Measurements from ENCODE around the gene CD8B2. TPM values are rescaled to one million over a fixed set of nuclear protein-coding genes. Genes with fewer than 3 reads are reported as not detected.

CD8B2 gene
- total and polyA plus RNA-seq, 2 of the 13 experiments (the other 11 are each of a cell fraction or from before 2014, with no cell fraction given) = not detected

DNA sequence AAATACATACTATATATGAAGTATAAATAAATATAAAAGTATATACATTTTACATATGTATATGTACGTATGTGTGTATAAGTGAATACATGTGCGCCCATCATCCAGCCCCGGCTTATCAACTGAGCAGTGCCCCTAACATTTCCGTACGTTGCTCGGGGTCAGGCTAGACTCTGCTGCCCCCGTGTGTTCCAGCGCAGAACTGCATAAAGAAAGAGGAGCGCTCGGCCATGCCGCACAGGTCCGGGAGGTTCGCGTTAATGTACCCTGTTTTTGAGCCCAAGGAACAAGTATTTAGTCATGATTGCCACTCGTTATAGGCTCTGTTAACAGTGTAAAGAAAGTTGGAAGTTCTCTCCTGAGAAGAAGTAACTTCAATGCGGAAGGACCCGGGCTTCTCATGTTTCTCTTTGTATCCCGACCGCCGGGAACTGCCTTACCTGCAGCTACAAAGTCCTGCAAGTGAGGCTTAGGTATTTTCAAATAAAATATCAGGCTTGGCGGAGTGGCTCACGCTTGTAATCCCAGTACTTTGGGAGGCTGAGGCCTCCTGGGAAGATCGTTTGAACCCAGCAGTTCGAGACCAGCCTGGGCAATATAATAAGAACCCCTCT, 55.7 kb downstream of the CD8B2 start (continued):
- TF ChIP-seq, protein P1, sequence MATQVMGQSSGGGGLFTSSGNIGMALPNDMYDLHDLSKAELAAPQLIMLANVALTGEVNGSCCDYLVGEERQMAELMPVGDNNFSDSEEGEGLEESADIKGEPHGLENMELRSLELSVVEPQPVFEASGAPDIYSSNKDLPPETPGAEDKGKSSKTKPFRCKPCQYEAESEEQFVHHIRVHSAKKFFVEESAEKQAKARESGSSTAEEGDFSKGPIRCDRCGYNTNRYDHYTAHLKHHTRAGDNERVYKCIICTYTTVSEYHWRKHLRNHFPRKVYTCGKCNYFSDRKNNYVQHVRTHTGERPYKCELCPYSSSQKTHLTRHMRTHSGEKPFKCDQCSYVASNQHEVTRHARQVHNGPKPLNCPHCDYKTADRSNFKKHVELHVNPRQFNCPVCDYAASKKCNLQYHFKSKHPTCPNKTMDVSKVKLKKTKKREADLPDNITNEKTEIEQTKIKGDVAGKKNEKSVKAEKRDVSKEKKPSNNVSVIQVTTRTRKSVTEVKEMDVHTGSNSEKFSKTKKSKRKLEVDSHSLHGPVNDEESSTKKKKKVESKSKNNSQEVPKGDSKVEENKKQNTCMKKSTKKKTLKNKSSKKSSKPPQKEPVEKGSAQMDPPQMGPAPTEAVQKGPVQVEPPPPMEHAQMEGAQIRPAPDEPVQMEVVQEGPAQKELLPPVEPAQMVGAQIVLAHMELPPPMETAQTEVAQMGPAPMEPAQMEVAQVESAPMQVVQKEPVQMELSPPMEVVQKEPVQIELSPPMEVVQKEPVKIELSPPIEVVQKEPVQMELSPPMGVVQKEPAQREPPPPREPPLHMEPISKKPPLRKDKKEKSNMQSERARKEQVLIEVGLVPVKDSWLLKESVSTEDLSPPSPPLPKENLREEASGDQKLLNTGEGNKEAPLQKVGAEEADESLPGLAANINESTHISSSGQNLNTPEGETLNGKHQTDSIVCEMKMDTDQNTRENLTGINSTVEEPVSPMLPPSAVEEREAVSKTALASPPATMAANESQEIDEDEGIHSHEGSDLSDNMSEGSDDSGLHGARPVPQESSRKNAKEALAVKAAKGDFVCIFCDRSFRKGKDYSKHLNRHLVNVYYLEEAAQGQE (IDR thresholded peaks at IDR 0.05; ENCODE audit: borderline replicate concordance in 1 of 2, low read depth in 1 of 2, low read length in 2 of 2) = no peak
- TF ChIP-seq ZNF24 (IDR thresholded peaks at IDR 0.05) (0 out of 2 replicates have a peak, but pooled peaks have one; percentile 30), ZNF205 (CRISPR knock-in tag; IDR thresholded peaks at IDR 0.05) (0 out of 2 replicates have a peak, but pooled peaks have one; percentile 45), ZMYM4 (CRISPR knock-in tag; IDR thresholded peaks at IDR 0.05) (peak; percentile 44; the same call in 1 of the 2 replicates), LCORL (IDR thresholded peaks at IDR 0.05) (no peak), LCORL (CRISPR knock-in tag; IDR thresholded peaks at IDR 0.05) (0 out of 2 replicates have a peak, but pooled peaks have one; percentile 30), NR2F1 (CRISPR knock-in tag; IDR thresholded peaks at IDR 0.05) (0 out of 4 replicates have a peak, but pooled peaks of 1 of the 2 experiments have one; percentile 33), CCDC6 (CRISPR knock-in tag; IDR thresholded peaks at IDR 0.05) (0 out of 2 replicates have a peak, but pooled peaks have one; percentile 41), HOXA5 (CRISPR knock-in tag; IDR thresholded peaks at IDR 0.05) (0 out of 2 replicates have a peak, but pooled peaks have one; percentile 59), SMAD3 (CRISPR knock-in tag; IDR thresholded peaks at IDR 0.05) (0 out of 2 replicates have a peak, but pooled peaks have one; percentile 27), ZEB1 (IDR thresholded peaks at IDR 0.05; ENCODE audit: insufficient replicate concordance, low read depth) (peak; percentile 37), XRCC5 (optimal IDR thresholded peaks at IDR 0.05; ENCODE audit: low read length) (peak; percentile 89), ZNF12 (CRISPR knock-in tag; IDR thresholded peaks at IDR 0.05) (0 out of 2 replicates have a peak, but pooled peaks have one; percentile 23)
- TF ChIP-seq, protein P2, sequence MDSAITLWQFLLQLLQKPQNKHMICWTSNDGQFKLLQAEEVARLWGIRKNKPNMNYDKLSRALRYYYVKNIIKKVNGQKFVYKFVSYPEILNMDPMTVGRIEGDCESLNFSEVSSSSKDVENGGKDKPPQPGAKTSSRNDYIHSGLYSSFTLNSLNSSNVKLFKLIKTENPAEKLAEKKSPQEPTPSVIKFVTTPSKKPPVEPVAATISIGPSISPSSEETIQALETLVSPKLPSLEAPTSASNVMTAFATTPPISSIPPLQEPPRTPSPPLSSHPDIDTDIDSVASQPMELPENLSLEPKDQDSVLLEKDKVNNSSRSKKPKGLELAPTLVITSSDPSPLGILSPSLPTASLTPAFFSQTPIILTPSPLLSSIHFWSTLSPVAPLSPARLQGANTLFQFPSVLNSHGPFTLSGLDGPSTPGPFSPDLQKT (CRISPR knock-in tag; IDR thresholded peaks at IDR 0.05; ENCODE audit: borderline replicate concordance) = no peak
- TF ChIP-seq, protein P3, sequence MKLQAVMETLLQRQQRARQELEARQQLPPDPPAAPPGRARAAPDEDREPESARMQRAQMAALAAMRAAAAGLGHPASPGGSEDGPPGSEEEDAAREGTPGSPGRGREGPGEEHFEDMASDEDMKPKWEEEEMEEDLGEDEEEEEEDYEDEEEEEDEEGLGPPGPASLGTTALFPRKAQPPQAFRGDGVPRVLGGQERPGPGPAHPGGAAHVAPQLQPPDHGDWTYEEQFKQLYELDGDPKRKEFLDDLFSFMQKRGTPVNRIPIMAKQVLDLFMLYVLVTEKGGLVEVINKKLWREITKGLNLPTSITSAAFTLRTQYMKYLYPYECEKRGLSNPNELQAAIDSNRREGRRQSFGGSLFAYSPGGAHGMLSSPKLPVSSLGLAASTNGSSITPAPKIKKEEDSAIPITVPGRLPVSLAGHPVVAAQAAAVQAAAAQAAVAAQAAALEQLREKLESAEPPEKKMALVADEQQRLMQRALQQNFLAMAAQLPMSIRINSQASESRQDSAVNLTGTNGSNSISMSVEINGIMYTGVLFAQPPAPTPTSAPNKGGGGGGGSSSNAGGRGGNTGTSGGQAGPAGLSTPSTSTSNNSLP (IDR thresholded peaks at IDR 0.05; ENCODE audit: low read depth, low read length) = no peak
- TF ChIP-seq, protein P4, sequence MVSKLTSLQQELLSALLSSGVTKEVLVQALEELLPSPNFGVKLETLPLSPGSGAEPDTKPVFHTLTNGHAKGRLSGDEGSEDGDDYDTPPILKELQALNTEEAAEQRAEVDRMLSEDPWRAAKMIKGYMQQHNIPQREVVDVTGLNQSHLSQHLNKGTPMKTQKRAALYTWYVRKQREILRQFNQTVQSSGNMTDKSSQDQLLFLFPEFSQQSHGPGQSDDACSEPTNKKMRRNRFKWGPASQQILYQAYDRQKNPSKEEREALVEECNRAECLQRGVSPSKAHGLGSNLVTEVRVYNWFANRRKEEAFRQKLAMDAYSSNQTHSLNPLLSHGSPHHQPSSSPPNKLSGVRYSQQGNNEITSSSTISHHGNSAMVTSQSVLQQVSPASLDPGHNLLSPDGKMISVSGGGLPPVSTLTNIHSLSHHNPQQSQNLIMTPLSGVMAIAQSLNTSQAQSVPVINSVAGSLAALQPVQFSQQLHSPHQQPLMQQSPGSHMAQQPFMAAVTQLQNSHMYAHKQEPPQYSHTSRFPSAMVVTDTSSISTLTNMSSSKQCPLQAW (CRISPR knock-in tag; IDR thresholded peaks at IDR 0.05) = 0 out of 2 replicates have a peak, but pooled peaks have one; percentile 47
- TF ChIP-seq, protein P5, sequence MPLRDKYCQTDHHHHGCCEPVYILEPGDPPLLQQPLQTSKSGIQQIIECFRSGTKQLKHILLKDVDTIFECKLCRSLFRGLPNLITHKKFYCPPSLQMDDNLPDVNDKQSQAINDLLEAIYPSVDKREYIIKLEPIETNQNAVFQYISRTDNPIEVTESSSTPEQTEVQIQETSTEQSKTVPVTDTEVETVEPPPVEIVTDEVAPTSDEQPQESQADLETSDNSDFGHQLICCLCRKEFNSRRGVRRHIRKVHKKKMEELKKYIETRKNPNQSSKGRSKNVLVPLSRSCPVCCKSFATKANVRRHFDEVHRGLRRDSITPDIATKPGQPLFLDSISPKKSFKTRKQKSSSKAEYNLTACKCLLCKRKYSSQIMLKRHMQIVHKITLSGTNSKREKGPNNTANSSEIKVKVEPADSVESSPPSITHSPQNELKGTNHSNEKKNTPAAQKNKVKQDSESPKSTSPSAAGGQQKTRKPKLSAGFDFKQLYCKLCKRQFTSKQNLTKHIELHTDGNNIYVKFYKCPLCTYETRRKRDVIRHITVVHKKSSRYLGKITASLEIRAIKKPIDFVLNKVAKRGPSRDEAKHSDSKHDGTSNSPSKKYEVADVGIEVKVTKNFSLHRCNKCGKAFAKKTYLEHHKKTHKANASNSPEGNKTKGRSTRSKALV (CRISPR knock-in tag; IDR thresholded peaks at IDR 0.05) = 0 out of 2 replicates have a peak, but pooled peaks have one; percentile 63
